DOHH2 (cell line): Measurements from ENCODE around the gene ARSK.

Experiments used
- H3F3A ChIP-seq: fragments of 200-600 bp; sonication (generic), shearing (Covaris generic); 2 replicates; pipeline ENCODE4 v1.6.0; 2016; ENCODE audit warnings: antibody characterized with exemption, mild to moderate bottlenecking; ENCODE audit not compliant: control insufficient read depth, insufficient read depth
- H3K27ac ChIP-seq: fragments of 200-600 bp; sonication (generic); 2 replicates; pipeline ENCODE4 v1.5.1; 2014; ENCODE audit warnings: low read depth, mild to moderate bottlenecking, low read length, moderate library complexity
- H3K27me3 ChIP-seq: fragments of 200-600 bp; sonication (generic); 2 replicates; pipeline ENCODE4 v1.6.1; 2014; ENCODE audit warnings: mild to moderate bottlenecking, low read length, mixed read lengths; ENCODE audit not compliant: control insufficient read depth
- H3K36me3 ChIP-seq: fragments of 200-600 bp; sonication (generic); 2 replicates; pipeline ENCODE4 v1.6.1; 2014; ENCODE audit warnings: mild to moderate bottlenecking, low read length, moderate library complexity, mixed read lengths; ENCODE audit not compliant: control insufficient read depth
- H3K4me1 ChIP-seq: fragments of 200-600 bp; sonication (generic); 2 replicates; pipeline ENCODE4 v1.6.1; 2014; ENCODE audit warnings: mild to moderate bottlenecking, low read length, mixed read lengths; ENCODE audit not compliant: control insufficient read depth
- H3K4me2 ChIP-seq: fragments of 200-600 bp; sonication (generic); 2 replicates; pipeline ENCODE4 v1.6.0; 2014; ENCODE audit warnings: mild to moderate bottlenecking, low read length, moderate library complexity
- H3K4me3 ChIP-seq: fragments of 200-600 bp; sonication (generic); 2 replicates; pipeline ENCODE4 v1.5.1; 2014; ENCODE audit warnings: mild to moderate bottlenecking, low read length, mixed read lengths
- H3K79me2 ChIP-seq: fragments of 200-600 bp; sonication (generic); 2 replicates; pipeline ENCODE4 v1.6.1; 2014; ENCODE audit warnings: mild to moderate bottlenecking, low read length, mixed read lengths; ENCODE audit not compliant: control insufficient read depth
- H3K9me2 ChIP-seq: fragments of 200-600 bp; sonication (generic); replicated peaks from 2 replicates; pipeline ENCODE4 v1.6.1; 2014; ENCODE audit warnings: mild to moderate bottlenecking, low read length, mixed read lengths; ENCODE audit not compliant: control insufficient read depth
- H3K9me3 ChIP-seq: fragments of 200-600 bp; sonication (generic); 2 replicates; pipeline ENCODE4 v1.6.1; 2014; ENCODE audit warnings: antibody characterized with exemption, low read length, mixed read lengths; ENCODE audit not compliant: control insufficient read depth, insufficient read depth
- H4K20me1 ChIP-seq: fragments of 200-600 bp; sonication (generic); 2 replicates; pipeline ENCODE4 v1.6.0; 2014; ENCODE audit warnings: low read depth, mild to moderate bottlenecking, antibody characterized with exemption, low read length, moderate library complexity; ENCODE audit not compliant: control insufficient read depth, insufficient read depth
- EZH2phosphoT487 ChIP-seq: fragments of 200-600 bp; sonication (generic); IDR thresholded peaks from 2 replicates; pipeline ENCODE4 v1.6.1; 2017; ENCODE audit warnings: borderline replicate concordance, mild to moderate bottlenecking, antibody characterized with exemption, low read length, moderate library complexity, mixed read lengths
- TF ChIP-seq, protein P1 (sequence below): fragments of 200-600 bp; sonication (generic); IDR thresholded peaks from one replicate; pipeline ENCODE4 v1.5.1; 2014; ENCODE audit warnings: antibody characterized with exemption, mild to moderate bottlenecking, low read depth, low read length; ENCODE audit not compliant: poor library complexity, severe bottlenecking

ARSK gene

GRCh38 chr5:95605786-95606185, 50.9 kb downstream of the ARSK start:
- H3K9me3 ChIP-seq = no peaks in the 10 kb centered on the region
- no peaks in the 10 kb centered on the region for H4K20me1 ChIP-seq
- H3K27ac ChIP-seq = no peak overlapping the region
- H3K36me3 ChIP-seq = no peaks in the 10 kb centered on the region; the same call in 1 of the 2 replicates
- no peak overlapping the region for H3K4me2 ChIP-seq
- no peaks in the 10 kb centered on the region for H3F3A ChIP-seq
- H3K4me3 ChIP-seq = no peak overlapping the region
- no peaks in the 10 kb centered on the region for H3K79me2 ChIP-seq
- no peak for TF ChIP-seq EZH2phosphoT487
- H3K27me3 ChIP-seq = no peaks in the 10 kb centered on the region
- H3K9me2 ChIP-seq = no peaks in the 10 kb centered on the region
- no peaks in the 10 kb centered on the region for H3K4me1 ChIP-seq

- TF ChIP-seq, protein P1, sequence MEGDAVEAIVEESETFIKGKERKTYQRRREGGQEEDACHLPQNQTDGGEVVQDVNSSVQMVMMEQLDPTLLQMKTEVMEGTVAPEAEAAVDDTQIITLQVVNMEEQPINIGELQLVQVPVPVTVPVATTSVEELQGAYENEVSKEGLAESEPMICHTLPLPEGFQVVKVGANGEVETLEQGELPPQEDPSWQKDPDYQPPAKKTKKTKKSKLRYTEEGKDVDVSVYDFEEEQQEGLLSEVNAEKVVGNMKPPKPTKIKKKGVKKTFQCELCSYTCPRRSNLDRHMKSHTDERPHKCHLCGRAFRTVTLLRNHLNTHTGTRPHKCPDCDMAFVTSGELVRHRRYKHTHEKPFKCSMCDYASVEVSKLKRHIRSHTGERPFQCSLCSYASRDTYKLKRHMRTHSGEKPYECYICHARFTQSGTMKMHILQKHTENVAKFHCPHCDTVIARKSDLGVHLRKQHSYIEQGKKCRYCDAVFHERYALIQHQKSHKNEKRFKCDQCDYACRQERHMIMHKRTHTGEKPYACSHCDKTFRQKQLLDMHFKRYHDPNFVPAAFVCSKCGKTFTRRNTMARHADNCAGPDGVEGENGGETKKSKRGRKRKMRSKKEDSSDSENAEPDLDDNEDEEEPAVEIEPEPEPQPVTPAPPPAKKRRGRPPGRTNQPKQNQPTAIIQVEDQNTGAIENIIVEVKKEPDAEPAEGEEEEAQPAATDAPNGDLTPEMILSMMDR = no peak
- H3K4me2 ChIP-seq = no peak overlapping the region
Measured at GRCh38 chr5:95606419-95606818, 51.5 kb downstream of the ARSK start.

DNA sequence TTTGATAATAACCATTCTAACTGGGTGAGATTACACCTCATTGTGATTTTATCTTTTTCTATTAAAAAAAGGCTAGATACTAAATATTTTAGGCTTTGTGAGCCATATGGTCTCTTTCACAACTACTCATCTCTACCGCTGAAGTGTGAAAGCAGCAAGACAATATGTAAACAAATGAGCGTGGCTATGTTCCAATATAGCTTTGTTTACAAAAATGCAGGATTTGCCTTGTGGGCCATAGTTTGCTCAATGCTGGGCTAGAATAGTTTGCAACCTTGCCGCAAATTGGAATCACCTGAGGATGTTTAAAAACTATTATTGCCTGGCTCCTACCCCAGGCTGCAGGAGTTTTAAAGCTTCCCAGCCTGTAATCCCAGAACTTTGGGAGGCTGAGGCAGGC, 54.8 kb downstream of the ARSK start:
- TF ChIP-seq EZH2phosphoT487 = no peak
- TF ChIP-seq, protein P1 = no peak
- H3K27ac ChIP-seq = no peak overlapping the region
- H3K4me1 ChIP-seq = no peaks in the 10 kb centered on the region
- H3K36me3 ChIP-seq = no peaks in the 10 kb centered on the region
- H3F3A ChIP-seq = no peaks in the 10 kb centered on the region
- H3K9me2 ChIP-seq = no peaks in the 10 kb centered on the region
- H3K79me2 ChIP-seq = no peaks in the 10 kb centered on the region
- H3K4me2 ChIP-seq = no peak overlapping the region
- no peaks in the 10 kb centered on the region for H3K27me3 ChIP-seq
- no peak overlapping the region for H3K4me3 ChIP-seq
- H3K9me3 ChIP-seq = no peaks in the 10 kb centered on the region
- H4K20me1 ChIP-seq = no peaks in the 10 kb centered on the region

More at GRCh38 chr5:95606419-95606818, 51.5 kb downstream of the ARSK start:
- no peak overlapping the region for H3K4me3 ChIP-seq
- no peaks in the 10 kb centered on the region for H3F3A ChIP-seq
- no peak overlapping the region for H3K27ac ChIP-seq
- H3K27me3 ChIP-seq = no peaks in the 10 kb centered on the region
- no peaks in the 10 kb centered on the region for H4K20me1 ChIP-seq
- H3K9me3 ChIP-seq = no peaks in the 10 kb centered on the region
- H3K9me2 ChIP-seq = no peaks in the 10 kb centered on the region
- no peaks in the 10 kb centered on the region; the same call in 1 of the 2 replicates for H3K36me3 ChIP-seq
- H3K79me2 ChIP-seq = no peaks in the 10 kb centered on the region
- H3K4me1 ChIP-seq = no peaks in the 10 kb centered on the region

DNA sequence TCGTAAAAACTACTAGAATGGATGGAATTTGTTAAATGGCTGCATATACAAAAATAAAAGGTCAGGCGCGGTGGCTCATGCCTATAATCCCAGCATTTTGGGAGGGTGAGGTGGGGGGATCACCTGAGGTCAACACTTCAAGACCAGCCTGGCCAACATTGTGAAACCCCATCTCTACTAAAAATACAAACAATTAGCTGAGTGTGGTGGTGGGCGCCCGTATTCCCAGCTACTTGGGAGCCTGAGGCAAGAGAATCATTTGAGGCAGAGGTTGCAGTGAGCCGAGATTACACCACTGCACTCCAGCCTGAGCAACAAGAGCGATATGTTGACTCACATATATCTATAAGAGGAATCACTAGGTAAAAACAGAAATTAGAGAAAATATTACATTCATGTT, 55.6 kb downstream of the ARSK start:
- H3K9me2 ChIP-seq = no peaks in the 10 kb centered on the region
- H3K36me3 ChIP-seq = no peaks in the 10 kb centered on the region
- no peaks in the 10 kb centered on the region for H4K20me1 ChIP-seq
- TF ChIP-seq, protein P1 = no peak
- no peak for TF ChIP-seq EZH2phosphoT487
- H3K27ac ChIP-seq = no peak overlapping the region
- no peaks in the 10 kb centered on the region for H3K79me2 ChIP-seq
- no peaks in the 10 kb centered on the region for H3F3A ChIP-seq
- H3K4me1 ChIP-seq = no peaks in the 10 kb centered on the region
- H3K4me2 ChIP-seq = no peak overlapping the region
- no peaks in the 10 kb centered on the region for H3K27me3 ChIP-seq
- no peaks in the 10 kb centered on the region for H3K9me3 ChIP-seq
- H3K4me3 ChIP-seq = no peak overlapping the region
